IPS-NIHi7 (cell line): ENCODE data around the gene NECTIN1.

ENCODE experiments used
- DNase-seq: peaks from one replicate; pipeline ENCODE4 v3.0.0; 2012; ENCODE audit warnings: mixed read lengths; ENCODE audit errors: extremely low spot score

Gene NECTIN1, protein sequence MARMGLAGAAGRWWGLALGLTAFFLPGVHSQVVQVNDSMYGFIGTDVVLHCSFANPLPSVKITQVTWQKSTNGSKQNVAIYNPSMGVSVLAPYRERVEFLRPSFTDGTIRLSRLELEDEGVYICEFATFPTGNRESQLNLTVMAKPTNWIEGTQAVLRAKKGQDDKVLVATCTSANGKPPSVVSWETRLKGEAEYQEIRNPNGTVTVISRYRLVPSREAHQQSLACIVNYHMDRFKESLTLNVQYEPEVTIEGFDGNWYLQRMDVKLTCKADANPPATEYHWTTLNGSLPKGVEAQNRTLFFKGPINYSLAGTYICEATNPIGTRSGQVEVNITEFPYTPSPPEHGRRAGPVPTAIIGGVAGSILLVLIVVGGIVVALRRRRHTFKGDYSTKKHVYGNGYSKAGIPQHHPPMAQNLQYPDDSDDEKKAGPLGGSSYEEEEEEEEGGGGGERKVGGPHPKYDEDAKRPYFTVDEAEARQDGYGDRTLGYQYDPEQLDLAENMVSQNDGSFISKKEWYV

DNA sequence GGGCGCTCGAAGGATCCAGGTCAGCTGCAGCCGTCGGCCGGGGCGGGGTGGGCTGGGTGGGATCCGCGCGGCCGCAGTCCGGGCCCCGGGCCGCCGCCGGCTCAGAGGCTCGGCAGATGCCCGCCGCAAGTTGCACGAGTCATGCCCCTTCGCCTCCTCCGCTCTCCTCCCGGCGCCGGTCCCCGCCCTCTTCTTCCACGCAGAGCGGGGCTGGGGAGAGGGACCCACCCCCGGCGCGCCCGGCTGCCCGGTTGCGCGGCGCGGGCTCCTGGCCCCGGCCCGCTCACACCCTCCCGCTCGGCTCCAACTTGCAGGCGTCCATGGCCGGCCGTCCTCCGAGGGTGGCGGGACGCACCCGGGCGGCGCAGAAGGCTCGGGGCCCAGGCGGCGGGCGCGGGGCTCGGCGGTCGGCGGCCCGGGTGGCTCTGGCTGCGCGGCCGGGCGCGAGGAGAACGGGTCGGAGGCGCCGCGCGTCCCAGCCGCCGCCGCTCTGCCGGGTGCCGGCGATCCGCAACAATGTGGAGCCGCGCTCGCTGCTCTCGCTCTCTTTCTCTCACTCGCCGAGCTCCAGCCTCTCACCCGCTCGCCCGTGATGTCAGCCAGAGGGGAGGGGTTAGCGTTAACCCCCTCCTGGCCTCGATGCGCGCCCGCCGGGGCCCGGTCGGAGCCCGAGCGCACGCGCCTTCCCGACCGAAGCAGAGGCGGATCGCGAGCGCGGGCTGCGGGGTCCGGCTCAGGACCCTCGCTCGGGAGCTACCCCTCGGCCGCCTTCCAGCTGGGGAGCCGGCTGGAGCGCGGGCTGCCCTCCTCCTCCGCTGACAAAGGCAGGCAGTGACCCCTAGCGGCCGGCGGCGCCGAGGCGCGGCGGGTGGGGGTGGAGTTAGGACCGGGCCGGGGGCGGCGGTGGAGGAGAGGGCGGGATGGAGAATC, at the start of gene NECTIN1:
Gene NECTIN1, minus strand, starts transcription at position 550 of the 930 bp plus-strand sequence. CDS start 647 bp downstream, outside the sequence.
- DNase-seq, result peak; percentile 91

DNA sequence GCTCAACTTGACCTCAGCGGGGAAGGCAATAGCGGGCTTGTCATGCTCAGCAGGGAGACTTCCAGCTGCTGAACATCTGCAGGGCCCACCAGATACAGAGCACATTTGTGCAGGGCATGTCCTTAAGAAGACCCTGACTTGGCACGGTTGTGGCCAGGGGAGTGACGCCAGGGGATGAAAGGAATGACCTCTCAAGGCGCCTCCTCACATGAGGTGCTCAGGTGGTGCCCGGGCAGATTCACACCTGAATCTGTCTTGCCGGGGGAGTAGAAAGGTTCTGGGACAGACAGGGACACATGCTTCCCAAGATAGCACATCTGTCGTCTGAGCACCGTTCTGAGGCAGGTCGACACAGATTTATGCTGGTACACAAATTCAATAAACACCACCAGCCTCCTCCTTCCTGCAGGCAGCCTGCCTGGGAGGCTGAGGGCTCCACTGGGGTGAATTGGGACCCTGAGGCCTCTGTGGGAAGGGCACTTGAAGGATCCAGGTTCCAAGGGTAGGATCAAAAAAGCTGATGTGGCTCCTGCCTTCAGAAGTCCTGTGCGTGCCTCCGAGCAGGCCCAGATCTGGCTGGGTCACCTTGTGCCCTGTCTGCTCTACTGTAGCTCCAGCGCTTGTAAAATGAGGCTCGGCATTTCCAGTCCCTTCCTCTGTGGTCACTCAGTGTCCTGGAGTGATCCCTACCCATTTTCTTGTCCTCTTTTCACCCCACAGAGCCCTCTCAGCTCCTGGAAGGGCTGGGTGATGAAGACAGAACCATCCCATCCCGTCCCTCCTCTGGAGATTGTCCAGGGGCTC, 49.6 kb upstream of the NECTIN1 start:
- DNase-seq, result no peak

DNA sequence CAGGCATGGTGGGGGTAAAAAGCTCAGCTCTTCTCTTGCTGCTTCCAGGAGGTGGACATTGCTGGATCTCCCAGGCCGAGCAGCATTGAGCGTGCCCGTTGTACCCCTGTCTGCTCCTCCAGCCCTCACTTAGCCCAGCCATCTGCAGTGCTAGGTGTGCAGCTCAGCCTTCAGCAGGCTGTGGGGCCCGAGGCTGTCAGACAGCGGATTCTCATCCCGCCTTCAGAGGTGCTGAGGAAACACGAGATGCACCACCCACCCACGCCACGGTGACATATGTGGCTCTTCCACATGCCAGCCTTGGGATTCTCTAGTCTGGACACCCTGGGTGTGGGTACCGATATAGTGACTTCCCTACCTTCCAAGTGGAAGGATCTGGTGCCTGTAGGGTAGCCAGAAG, 48.9 kb upstream of the NECTIN1 start:
- no peak for DNase-seq

DNA sequence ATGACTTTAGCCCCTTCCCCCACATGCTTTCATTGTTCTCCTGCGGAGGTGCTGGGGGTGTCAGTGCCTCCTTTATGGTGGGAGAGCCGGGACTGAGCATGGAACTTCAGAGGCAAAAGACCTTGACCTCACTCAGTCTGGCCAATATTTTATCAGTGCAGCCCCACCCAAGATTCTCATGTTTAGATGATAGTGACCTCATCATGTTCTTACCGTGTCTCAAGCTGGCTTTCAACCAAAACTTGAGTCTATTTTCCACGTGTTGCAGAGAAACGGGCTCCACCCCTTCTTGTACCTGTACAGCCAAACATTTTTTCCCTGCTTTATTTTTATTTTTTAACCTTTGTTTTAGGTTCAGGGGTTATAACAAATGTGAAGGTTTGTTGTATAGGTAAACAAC, 47.7 kb upstream of the NECTIN1 start:
- DNase-seq, result no peak

DNA sequence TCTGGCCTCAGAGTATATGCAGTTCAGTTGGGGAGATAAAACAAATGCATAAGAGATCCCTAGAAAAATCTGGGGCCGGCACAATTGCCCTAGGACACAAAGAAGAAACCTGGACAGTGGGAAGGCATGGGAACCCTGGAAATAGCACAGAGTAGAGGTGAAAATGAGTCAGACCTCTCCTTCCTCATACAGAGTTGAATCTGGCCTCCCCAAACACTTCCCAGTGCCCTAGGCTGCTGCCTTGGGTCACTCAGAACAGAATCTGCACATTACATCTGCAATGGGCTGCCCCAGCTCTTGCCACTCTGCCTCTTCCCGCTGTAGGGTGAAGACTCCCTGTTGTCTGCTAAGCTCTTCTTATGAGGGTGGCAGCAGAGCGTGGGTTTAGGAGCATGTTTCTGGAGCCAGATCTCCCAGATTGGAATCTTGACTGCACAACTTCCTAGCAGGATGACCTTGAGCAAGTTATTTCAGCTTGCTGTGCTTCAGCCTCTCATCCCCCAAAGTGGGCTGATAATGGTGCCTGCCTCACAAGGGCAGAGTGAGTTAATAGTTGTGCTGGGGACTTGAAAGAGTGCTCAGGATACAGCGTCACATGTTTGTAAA, 47.1 kb upstream of the NECTIN1 start:
- no peak for DNase-seq

DNA sequence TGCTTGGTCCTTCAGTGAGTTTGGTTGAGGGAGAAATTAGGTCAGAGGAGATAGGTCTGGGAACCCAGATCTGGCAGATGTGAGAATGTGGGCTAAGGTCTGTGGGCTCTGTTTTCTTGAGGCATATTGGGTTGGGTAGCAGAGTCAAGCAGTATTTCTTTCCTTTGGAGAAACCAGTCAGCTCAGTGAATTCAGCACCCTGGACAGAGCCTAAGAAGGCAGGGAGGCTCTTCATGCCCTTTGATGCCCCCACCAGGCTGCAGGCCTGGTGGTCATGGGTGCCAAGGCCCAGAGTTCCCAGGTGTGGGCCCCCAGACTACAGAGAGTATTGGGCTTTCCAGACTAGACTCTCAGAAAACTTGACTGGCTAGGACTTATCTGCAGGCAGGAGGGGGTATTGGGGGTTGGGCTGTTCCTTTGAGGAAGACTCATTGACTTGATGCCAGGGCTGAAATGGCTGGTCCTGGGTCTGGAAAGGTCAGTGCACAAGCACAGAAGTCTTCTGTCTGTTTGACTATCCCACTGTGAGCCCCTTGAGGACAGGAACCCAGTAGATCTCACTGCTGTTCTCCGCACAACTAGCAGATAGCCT, 45.3 kb upstream of the NECTIN1 start:
- peak; percentile 75 for DNase-seq

DNA sequence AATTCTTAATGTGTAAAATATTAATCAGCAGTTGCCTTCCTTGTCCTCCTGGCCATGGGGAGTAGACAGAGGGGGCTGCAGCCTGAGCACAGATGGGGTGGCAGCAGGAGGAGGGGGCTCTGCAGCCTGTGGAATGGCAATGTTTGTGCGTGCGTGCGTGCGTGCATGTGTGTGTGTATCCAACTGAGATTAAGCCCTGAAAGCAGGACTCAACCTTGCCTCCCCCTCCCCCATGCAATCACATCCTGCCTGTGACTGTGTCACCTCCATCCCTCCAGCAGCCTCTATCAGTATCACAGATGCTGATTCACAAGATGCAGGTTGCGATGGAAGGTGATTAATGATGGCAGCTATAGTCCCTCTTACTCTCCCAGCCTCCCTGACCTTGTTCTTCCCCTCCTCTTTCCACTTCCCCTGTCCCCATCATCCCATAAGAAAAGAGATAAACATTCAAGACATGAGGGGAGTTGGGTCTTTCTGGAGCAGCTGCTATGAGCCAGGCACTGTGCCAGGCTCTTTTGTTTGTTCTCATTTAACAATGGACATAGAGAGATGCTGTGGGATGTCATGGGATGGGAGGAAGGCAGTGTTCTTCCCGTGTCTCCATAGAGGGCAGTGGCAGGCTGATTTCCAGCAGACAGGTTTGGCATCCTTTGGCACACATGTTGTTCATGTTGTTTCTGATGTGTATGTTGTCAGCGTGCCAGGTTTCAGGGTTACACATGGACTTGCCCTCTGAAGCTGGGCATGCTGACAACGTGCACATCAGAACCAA, 43.8 kb upstream of the NECTIN1 start:
- DNase-seq, result no peak

DNA sequence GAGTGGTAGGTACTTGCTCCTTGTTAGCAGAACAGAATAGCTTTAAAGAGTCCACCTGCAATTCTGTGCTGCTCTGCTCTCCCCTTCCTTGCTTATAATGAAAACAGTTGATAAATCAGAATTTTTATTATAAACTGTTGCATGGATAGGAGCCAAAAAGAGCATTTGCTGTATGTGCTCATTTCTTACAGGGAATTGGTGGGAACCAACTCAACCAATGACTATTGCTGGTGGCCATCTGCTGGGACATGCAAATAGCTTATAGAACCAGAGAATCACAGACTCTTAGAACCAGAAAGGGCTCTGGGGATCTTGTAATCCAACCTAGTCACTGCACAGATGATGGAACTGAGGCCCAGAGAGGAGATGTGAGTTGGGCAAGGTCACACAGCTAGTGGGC, 43.1 kb upstream of the NECTIN1 start:
- no peak for DNase-seq

DNA sequence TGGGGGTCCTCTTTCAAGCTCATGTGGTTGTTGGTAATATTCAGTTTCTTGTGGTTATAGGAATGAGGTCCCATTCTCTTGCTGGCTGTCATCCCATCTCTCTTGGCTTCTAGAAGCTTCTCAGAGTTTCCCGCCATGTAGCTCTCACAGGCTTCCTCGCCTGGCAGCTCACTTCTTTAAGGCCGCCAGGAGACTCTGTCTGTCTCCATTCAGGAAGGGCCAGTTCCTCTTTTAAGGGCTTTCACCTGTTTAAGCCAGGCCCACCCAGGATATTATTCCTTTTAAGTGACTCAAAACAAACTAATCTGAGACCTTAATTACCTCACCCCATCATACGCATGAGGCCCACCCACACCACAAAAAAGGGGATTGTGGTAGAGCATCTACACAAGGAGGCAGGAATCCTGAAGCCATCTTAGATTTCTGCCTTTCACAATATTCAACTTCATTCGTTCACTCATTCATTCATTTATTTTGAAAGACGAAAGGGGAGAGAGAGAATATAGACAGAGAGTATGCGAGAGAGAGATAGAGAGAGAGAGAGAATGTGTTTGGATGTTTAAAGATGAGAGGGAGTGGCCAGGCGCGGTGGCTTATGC, 42.3 kb upstream of the NECTIN1 start:
- no peak for DNase-seq

DNA sequence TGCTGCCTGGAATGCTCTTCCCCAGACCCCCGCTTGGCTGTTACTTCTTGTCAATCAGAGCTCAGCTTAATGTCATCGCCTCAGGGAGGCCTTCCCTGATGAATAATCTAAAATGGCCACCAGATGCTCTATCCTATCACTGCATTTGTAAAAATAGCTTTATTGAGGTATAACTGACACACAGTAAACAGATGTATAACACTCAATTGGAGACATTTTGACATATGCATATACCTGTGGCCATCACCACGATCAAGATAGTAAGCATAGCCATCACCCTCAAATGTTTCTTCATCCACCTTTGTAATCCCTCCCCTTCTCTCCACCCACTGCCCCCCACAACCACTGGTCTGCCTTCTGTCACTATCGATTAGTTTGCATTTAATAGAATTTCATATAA, 36.6 kb upstream of the NECTIN1 start:
- DNase-seq, result no peak

DNA sequence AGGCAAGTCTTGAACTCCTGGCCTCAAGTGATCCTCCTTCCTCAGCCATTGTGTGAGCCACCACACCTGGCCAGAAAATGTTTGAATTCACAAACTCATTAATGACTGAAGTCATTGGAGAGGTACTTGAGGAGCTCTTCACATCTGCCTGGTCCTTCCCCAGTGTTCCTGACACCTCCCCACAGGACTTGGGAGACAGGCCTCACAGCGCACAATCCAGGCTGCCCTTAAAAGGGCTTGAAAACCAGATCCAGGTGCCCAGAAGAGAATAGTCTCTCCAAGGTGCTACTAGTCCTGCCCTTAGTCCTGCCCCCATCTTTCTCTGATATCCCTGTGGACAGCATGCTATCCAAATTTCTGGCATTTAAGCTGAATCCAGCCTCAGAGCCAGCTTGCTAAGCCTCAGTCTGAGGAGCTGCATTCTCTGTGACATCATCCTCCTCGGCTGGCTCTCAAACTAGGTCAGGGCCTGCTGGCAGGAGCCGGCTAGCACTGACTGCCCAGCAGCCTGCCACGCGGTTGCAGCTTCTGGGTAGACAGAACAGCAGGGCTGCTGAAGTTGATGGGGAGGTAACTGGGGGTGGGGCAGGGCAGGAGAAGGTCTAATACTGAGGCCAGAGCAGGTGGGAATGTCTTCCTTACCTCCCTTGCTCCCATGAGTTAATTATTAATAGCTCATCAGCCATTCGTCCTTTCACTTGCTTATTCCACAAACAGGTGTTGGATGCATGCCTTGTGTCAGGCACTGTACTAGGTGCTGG, 35.3 kb upstream of the NECTIN1 start:
- no peak for DNase-seq

DNA sequence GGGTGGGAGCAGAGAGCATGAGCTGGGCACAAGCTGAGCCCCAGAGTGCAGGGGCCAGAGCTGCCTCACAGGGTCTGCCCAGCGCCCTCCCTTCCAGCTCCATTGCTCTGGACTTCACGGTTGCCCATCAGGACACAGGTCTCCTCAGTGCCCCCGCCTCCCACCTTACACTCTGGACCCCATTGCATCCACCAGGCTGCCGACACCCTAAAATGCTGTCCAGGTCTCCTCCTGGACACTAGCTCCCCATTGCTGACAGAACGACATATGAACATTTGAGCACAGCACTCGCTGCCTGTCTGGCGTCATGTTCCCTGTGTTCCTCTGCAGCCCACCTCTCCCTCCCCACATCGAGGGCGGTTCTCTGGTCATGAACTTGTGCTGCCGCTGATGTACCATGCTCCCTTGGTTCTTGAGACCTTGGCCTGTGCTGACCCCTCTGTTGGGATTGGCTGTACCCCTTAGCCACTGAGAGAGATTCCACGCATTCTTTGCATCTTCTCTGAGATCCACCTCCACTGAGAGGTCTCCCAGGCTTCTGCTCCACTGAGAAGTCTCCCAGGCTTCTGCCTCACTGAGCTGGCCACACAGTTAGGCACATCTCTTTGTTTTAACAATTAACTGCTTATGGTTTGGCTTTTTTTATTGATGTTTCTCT, 34.2 kb upstream of the NECTIN1 start:
- DNase-seq, result no peak

DNA sequence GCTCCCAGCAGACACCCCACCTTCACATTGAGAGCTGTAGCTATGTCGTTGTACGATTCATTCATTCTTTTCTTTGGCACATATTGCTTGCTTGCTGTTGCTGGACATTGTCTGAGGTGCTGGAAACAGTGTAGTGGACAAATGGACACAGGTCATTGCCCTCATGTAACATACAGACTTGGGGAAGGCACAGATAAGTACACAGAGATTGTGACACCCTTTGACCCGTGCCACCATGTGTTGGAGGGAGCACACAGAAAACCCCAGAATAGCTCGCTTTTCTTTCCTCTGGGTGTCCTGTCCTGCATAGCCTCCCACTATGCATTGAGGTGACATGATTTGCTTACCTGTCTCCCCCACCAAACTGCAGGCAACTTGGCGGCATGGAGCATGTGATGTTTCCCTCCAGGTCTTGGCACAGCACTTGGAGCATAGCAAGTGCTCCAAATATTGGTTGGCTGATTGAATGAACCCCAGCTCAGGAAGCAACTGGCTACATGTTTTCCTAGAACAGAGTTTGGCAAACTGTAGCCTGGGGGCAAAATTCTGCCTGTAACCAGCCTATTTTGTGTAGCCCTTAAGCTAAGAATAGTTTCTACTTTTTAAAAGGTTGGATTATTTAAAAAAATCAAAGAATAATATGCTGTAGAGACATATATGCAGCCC, 30.9 kb upstream of the NECTIN1 start:
- DNase-seq, result no peak

DNA sequence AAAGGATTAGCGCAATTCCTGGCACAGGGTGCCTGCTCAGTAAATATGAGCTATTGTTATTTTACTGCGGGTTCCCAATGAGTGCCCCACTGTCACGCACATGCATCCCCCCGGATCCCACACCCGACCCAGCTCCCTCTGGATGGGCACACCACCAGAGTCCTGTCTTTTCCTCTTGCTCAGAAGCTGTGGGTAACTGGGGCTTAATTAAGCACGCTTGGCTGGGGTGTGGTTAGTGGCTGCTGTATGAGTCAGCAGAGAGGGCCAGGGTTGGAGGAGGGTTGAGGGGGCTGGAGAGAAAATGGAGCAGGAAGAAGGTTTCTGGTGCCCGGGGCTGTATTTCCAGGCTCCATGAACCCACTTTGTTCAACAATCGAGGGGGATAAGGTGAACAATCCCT, 30.3 kb upstream of the NECTIN1 start:
- peak; percentile 45 for DNase-seq

DNA sequence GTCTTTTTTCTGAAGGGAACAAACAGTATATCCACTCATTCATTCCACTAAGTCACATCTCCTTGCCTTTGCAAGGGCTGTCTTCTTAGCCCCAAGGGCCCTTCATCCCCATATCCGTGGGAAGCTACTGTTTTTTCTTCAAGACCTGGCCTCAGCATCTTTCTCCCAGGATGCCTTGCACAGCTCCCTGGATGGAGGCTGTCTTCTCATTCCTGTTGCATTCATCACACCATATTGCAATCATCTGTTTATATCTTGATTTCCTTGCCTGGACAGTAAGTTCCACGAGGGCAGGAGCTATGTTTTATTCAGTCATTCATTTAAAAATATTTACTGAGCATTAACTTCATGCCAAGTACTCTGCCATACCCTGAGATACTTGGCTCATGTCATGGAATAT, 29.3 kb upstream of the NECTIN1 start:
- DNase-seq, result no peak

DNA sequence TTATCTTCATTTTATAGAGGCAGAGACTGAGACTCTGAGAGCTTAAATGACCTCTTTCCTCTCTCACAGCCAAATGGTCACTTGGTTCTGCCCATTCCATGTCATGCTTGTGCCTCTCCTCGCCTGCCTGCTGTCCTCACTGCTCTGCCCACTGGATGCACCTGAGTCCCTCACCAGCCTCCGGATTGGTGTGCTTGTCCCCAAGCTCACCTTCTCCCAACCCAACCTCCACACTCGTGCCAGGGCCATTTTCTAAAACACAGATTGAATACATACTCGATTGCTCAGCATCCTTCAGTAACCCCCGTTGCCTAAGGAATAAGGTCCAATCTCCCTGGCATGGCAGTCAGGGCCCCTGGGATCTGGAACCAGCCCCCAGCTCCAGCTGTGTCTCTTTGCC, 28.4 kb upstream of the NECTIN1 start:
- no peak for DNase-seq

DNA sequence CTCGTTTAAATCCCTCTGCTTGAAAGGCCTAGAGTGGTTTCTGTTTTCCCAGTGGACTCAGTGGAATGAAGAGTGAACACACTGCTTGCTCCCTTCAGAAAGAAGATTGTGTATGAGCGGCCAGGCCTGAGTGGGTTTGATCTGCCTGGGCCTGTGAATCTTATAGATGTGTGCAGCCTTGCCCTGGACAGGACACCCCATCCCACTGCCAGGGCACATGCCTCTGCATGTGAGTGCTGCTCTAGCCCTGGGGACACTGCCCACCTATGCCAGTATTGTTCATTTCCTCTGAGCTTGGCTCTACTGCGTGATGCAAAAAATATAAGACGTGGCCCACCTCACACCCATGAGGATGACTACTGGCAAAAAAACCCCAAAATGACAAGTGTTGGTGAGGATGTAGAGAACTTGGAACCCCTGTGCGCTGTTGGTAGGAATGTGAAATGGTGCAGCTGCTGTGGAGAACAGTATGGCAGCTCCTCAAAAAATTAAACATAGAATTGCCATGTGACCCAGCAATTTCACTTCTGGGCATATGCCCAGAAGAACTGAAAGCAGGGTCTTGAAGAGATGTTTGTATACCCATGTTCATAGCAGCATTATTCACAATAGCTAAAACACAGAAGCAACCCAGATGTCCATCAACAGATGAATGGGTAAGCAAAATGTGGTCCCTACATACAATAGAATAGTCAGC, 27.3 kb upstream of the NECTIN1 start:
- DNase-seq, result no peak
